ENCODE data around the gene DCAF15.

GRCh38 chr19:13998426-13998825 is 46.1 kb downstream of the DCAF15 start:
- no peak for TF ChIP-seq CTCF (IDR thresholded peaks at IDR 0.05)
- TF ChIP-seq POLR2A (IDR thresholded peaks at IDR 0.05) = no peak
